H1 (cell line): ENCODE measurements around the gene UBE4B. TPM values are rescaled to one million over a fixed set of nuclear protein-coding genes. Genes with fewer than 3 reads are reported as not detected.
"Not testable (repeated sequence)": the region's sequence is repeated elsewhere in the genome, so short reads cannot be mapped to it uniquely, and the experiment has no call there.

Experiments used
- CTCF ChIA-PET: fragments of 300-600 bp; sonication (Branson Sonifier 250); formaldehyde crosslinking; loops from one replicate; lab custom pipeline; 2021; ENCODE audit not compliant: partially characterized antibody; lab: Charles Lee
- POLR2A ChIA-PET: fragments of 300-600 bp; sonication (Branson Sonifier 250); formaldehyde crosslinking; loops from one replicate; lab custom pipeline; 2021; ENCODE audit warnings: inconsistent platforms; ENCODE audit not compliant: partially characterized antibody; lab: Charles Lee
- DNase-seq, 2 experiments: peaks; one replicate each; pipeline versions ENCODE4 v3.0.0 to v3.0.0-alpha.2; 2010 to 2022; ENCODE audit warnings: low spot score in 2 of 2, low read depth in 1 of 2, mixed read lengths in 1 of 2
- FAIRE-seq: peaks from 2 replicates; lab custom pipeline; 2011; peaks lifted over from hg19 to GRCh38; lab: Jason Lieb, UNC
- H2AFZ ChIP-seq: 2 replicates; pipeline ENCODE4 v1.8.1; 2012; ENCODE audit warnings: low read length, inconsistent platforms
- H2AK5ac ChIP-seq: 2 replicates; pipeline ENCODE4 v1.6.1; 2013; ENCODE audit warnings: low read depth, low read length
- H2BK120ac ChIP-seq: replicated peaks from 2 replicates; pipeline ENCODE3; 2013; ENCODE audit warnings: low read depth, low read length, inconsistent platforms
- H2BK12ac ChIP-seq: 2 replicates; pipeline ENCODE4 v1.6.1; 2013; ENCODE audit warnings: low read depth, low read length
- H2BK15ac ChIP-seq: 2 replicates; pipeline ENCODE4 v1.6.1; 2013; ENCODE audit warnings: low read length
- H2BK20ac ChIP-seq: 2 replicates; pipeline ENCODE4 v1.6.1; 2013; ENCODE audit warnings: low read length
- H2BK5ac ChIP-seq: 2 replicates; pipeline ENCODE4 v1.6.1; 2013; ENCODE audit warnings: low read depth, low read length
- H3K14ac ChIP-seq: 2 replicates; pipeline ENCODE4 v1.6.1; 2013; ENCODE audit warnings: inconsistent platforms; ENCODE audit not compliant: insufficient read length
- H3K18ac ChIP-seq: 2 replicates; pipeline ENCODE4 v1.6.1; 2013; ENCODE audit warnings: low read length; ENCODE audit errors: extremely low read depth
- H3K23ac ChIP-seq: 2 replicates; pipeline ENCODE4 v1.6.1; 2013; ENCODE audit warnings: inconsistent platforms; ENCODE audit not compliant: insufficient read length
- H3K23me2 ChIP-seq: 2 replicates; pipeline ENCODE4 v1.6.1; 2013; ENCODE audit warnings: low read depth, low read length
- H3K27ac ChIP-seq: 2 replicates; pipeline ENCODE4 v1.6.1; 2011; ENCODE audit warnings: low read depth, low read length, inconsistent platforms
- H3K27me3 ChIP-seq, 4 experiments: replicated peaks in 1 of 4; 1 replicate in 1 of 4; 2 replicates in 3 of 4; pipeline versions ENCODE4 v1.6.1 to v1.8.1; 2011 to 2013; ENCODE audit warnings: low read length in 3 of 4, mild to moderate bottlenecking in 3 of 4, inconsistent platforms in 2 of 4, mixed read lengths in 2 of 4, moderate library complexity in 1 of 4; ENCODE audit not compliant: control insufficient read depth in 3 of 4, insufficient read depth in 3 of 4; ENCODE audit errors: extremely low read depth in 1 of 4
- H3K36me3 ChIP-seq, 4 experiments: 2 replicates each; pipeline versions ENCODE4 v1.6.1 to v1.8.1; 2011 to 2013; ENCODE audit warnings: mild to moderate bottlenecking in 4 of 4, low read length in 3 of 4, moderate library complexity in 2 of 4, control low read depth in 1 of 4, inconsistent platforms in 1 of 4; ENCODE audit not compliant: insufficient read depth in 4 of 4, control insufficient read depth in 2 of 4
- H3K4ac ChIP-seq: replicated peaks from 2 replicates; pipeline ENCODE3; 2013; ENCODE audit warnings: low read length, low read depth, mixed read lengths, inconsistent platforms; ENCODE audit not compliant: insufficient read length
- H3K4me1 ChIP-seq, 4 experiments: replicated peaks in 1 of 4; 1 replicate in 1 of 4; 2 replicates in 3 of 4; pipeline versions ENCODE4 v1.6.1 to v1.8.1; 2011 to 2013; ENCODE audit warnings: low read length in 3 of 4, inconsistent platforms in 2 of 4, mixed read lengths in 1 of 4; ENCODE audit not compliant: insufficient read depth in 4 of 4, control insufficient read depth in 3 of 4
- H3K4me2 ChIP-seq, 2 experiments: 2 replicates each; pipeline versions ENCODE4 v1.6.1 to v1.8.1; 2011 to 2013; ENCODE audit warnings: low read depth in 2 of 2, low read length in 2 of 2, control low read depth in 1 of 2, inconsistent platforms in 1 of 2, mild to moderate bottlenecking in 1 of 2; ENCODE audit not compliant: insufficient read depth in 1 of 2
- H3K4me3 ChIP-seq, 4 experiments: fragments of 200-600, 300-600 bp in 1 of 4; sonication (generic), shearing (Covaris generic), sonication (Bioruptor Twin) in 1 of 4; 2 replicates each; pipeline versions ENCODE4 v1.5.1 to v1.8.1; 2011 to 2016; ENCODE audit warnings: low read length in 4 of 4, low read depth in 3 of 4, control low read depth in 2 of 4, inconsistent platforms in 2 of 4, mild to moderate bottlenecking in 2 of 4, mixed read lengths in 1 of 4, moderate library complexity in 1 of 4; ENCODE audit not compliant: insufficient read depth in 2 of 4; ENCODE audit errors: extremely low read depth in 1 of 4
- H3K56ac ChIP-seq: replicated peaks from 2 replicates; pipeline ENCODE3; 2013; ENCODE audit warnings: low read depth, mild to moderate bottlenecking, mixed read lengths, low read length, inconsistent platforms; ENCODE audit not compliant: insufficient read length
- H3K79me1 ChIP-seq: 2 replicates; pipeline ENCODE4 v1.6.1; 2013; ENCODE audit warnings: low read depth, low read length, control low read depth
- H3K79me2 ChIP-seq, 2 experiments: 2 replicates each; pipeline versions ENCODE4 v1.6.1 to v1.8.1; 2012 to 2013; ENCODE audit warnings: low read length in 2 of 2, mild to moderate bottlenecking in 2 of 2, inconsistent platforms in 1 of 2; ENCODE audit not compliant: insufficient read depth in 2 of 2, control insufficient read depth in 1 of 2
- H3K9ac ChIP-seq, 4 experiments: replicated peaks in 1 of 4; 1 replicate in 1 of 4; 2 replicates in 3 of 4; pipeline versions ENCODE4 v1.6.1 to v1.8.1; 2011 to 2013; ENCODE audit warnings: low read depth in 3 of 4, low read length in 3 of 4, control low read depth in 2 of 4, mild to moderate bottlenecking in 2 of 4, moderate library complexity in 2 of 4, inconsistent platforms in 1 of 4; ENCODE audit errors: extremely low read depth in 1 of 4
- H3K9me3 ChIP-seq, 2 experiments: 2 replicates each; pipeline versions ENCODE4 v1.6.1 to v1.8.1; 2012 to 2013; ENCODE audit warnings: mild to moderate bottlenecking in 2 of 2, moderate library complexity in 2 of 2, control low read depth in 1 of 2, inconsistent platforms in 1 of 2, low read depth in 1 of 2, low read length in 1 of 2, mixed read lengths in 1 of 2; ENCODE audit not compliant: insufficient read depth in 2 of 2
- H4K20me1 ChIP-seq, 2 experiments: replicated peaks in 1 of 2; 2 replicates each; pipeline versions ENCODE3 to v1.8.1; 2011 to 2013; ENCODE audit warnings: inconsistent platforms in 2 of 2, low read length in 2 of 2, mild to moderate bottlenecking in 1 of 2; ENCODE audit not compliant: insufficient read depth in 2 of 2, control insufficient read depth in 1 of 2
- H4K5ac ChIP-seq: 2 replicates; pipeline ENCODE4 v1.6.1; 2013; ENCODE audit warnings: low read length, low read depth, mixed read lengths, inconsistent platforms; ENCODE audit not compliant: insufficient read length
- H4K8ac ChIP-seq: 2 replicates; pipeline ENCODE4 v1.8.0; 2013; ENCODE audit warnings: mild to moderate bottlenecking, moderate library complexity, low read length, inconsistent platforms; ENCODE audit not compliant: insufficient read depth; ENCODE audit errors: extremely low read depth
- H4K91ac ChIP-seq: replicated peaks from 2 replicates; pipeline ENCODE3; 2013; ENCODE audit warnings: low read length, mixed read lengths, inconsistent platforms; ENCODE audit not compliant: insufficient read length
- WGBS, 2 experiments: shearing (Covaris generic) in 1 of 2; methylation state at CpG; one replicate each; pipeline versions ENCODE4 v1.1.6 to v1.1.7; 2013 to 2015; ENCODE audit warnings: low lambda C conversion rate in 2 of 2, mixed read lengths in 2 of 2, inconsistent platforms in 1 of 2, low coverage in 1 of 2, missing lambda C conversion rate in 1 of 2; ENCODE audit not compliant: insufficient replicate concordance in 2 of 2, insufficient coverage in 1 of 2, insufficient read length in 1 of 2; ENCODE audit errors: extremely low coverage in 1 of 2, missing lambda C conversion rate in 1 of 2; 5-methylcytosine and 5-hydroxymethylcytosine counted together
- polyA plus RNA-seq, 7 experiments: library from polyadenylated mRNA; depleted of rRNA in 3 of 7; stranded (reverse) in 5 of 7; unstranded in 2 of 7; fragments of >200 nt in 5 of 7; fragments of 200-250 nt in 2 of 7; gene quantifications; 1 replicate in 5 of 7; 2 replicates in 1 of 7; 4 replicates in 1 of 7; pipeline versions ENCODE4 v1.2.1 to v1.2.3, GENCODE V29; 2011 to 2013; ENCODE audit warnings: missing spikeins in 2 of 7, mixed read lengths in 2 of 7
- total RNA-seq: library from RNA; stranded (reverse); fragmentation: NEBNext Ultra II Directional; extraction: Animal tissue kit (Norgen Biotek cat#: 25700); gene quantifications from 2 replicates; pipeline ENCODE4 v1.2.1, GENCODE V29; 2021

Gene UBE4B
- total and polyA plus RNA-seq, 2 of the 8 experiments (the other 6 are each of a cell fraction or from before 2014, with no cell fraction given), result 24.5 to 90.1 TPM

GRCh38 chr1:10005248-10005647 is 27.5 kb upstream of the UBE4B start:
- H2AK5ac ChIP-seq, H2BK120ac ChIP-seq, H2BK20ac ChIP-seq, H3K23ac ChIP-seq, H3K4ac ChIP-seq, H2BK5ac ChIP-seq, POLR2A ChIA-PET, H3K4me3 ChIP-seq, H4K8ac ChIP-seq, H3K18ac ChIP-seq, H3K56ac ChIP-seq, H3K27me3 ChIP-seq, H2AFZ ChIP-seq, H3K14ac ChIP-seq, H3K23me2 ChIP-seq, H3K9me3 ChIP-seq, H3K4me1 ChIP-seq, H3K79me1 ChIP-seq, H3K4me2 ChIP-seq, H4K5ac ChIP-seq, H3K79me2 ChIP-seq, H3K27ac ChIP-seq, H4K20me1 ChIP-seq, DNase-seq, H3K36me3 ChIP-seq, H2BK12ac ChIP-seq, H3K9ac ChIP-seq, H2BK15ac ChIP-seq, FAIRE-seq, H4K91ac ChIP-seq: not testable (repeated sequence)
- 95% methylated on average over 8 of the region's 8 CpGs; no CpG with 5 or more reads in 1 of the 2 experiments for WGBS, 2 experiments
- CTCF ChIA-PET, result interaction anchor here (1.5 kb wide), 1 partner anchor 15 kb away, joined by 3 read pairs; no protein-coding TSS in a partner anchor
